GM18870 (cell line): ENCODE measurements around the gene GFOD1.
"Not testable (repeated sequence)": the region's sequence is repeated elsewhere in the genome, so short reads cannot be mapped to it uniquely, and the experiment has no call there.

Experiments used
- ATAC-seq: cut with Tn5 transposase; IDR thresholded peaks from one replicate; pipeline ENCODE4 v1.9.1; 2021; ENCODE audit warnings: moderate library complexity; ENCODE audit not compliant: unreplicated experiment

GFOD1 gene

GRCh38 chr6:13331516-13332348, 155.7 kb downstream of the GFOD1 start:
- no peak for ATAC-seq

DNA sequence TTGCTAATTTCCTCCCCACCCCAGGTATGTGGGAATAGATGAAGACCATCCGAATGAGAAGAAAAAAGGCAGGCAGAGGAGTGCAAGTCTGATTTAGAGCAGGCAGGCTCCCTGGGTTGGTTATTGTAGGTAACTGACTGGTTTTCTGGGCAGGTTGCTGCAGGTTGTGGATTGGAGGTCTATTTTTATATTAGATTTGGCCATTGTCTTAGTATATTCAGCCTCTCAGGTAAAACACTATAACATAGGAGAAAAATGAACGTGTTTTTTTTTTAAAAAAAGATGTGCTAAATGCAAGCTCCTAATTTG, 158.6 kb downstream of the GFOD1 start:
- no peak for ATAC-seq

DNA sequence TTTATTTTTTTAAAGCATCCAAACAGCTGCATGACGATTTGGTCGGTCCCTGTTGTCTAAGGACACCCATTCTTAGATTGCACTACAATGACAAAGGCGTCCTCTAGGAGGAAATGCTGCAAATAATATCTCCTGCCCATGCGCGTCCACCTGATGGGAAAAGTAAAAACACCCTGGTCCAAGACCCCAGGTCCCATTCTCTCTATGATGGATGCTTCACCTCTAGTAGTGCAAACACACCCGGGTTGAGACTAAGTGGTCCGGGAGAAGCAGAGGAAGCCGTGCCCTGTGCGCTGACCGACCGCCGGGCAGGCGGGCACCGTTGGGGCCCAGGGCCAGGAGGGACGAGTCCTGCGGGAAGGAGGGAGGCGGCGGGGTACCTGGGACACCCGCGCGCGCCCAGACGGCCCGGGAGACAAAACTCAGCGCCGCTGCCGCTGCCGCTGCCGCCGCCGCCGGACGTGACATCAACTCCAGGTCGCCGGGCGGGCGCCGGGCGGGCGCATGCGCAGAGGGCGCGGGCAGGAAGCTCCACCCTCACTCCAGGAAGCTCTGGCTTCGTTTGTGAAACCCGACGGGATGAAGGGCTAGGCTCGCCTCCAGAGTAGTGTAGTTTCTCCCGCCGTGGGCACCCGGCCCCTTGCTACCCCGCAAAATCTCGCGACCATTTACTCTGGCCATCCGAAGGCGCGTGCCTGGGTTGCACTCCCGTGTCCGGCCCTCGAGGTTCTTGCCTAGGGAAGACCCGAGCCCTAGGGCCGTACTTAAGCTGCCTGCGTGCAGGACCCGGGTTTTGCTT, 159.1 kb downstream of the GFOD1 start, which contains the start of gene TBC1D7:
TSS of gene TBC1D7 (minus strand) at position 462 of the 799 bp plus-strand sequence. CDS start 1,639 bp downstream, outside the sequence.
- ATAC-seq, result peak; percentile 66

DNA sequence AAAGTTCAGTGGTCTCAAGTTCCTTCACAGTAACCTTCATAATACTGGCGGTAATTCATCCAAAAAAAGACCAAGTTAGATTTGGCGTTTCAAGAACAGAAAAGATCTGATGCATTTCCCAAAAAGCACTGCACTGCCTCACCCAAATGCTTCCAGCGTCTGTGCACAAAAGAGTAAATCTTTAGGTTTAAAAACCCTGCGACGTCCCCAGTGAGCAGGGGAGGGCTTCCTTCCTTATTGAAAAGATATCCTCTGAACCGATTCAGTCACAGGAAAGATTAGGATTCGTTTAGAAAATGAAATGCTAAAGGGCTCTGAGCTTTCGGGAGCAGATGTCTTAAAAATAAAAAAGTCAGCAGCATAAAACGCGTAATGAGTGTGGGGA, 159.7 kb downstream of the GFOD1 start:
- no peak for ATAC-seq

DNA sequence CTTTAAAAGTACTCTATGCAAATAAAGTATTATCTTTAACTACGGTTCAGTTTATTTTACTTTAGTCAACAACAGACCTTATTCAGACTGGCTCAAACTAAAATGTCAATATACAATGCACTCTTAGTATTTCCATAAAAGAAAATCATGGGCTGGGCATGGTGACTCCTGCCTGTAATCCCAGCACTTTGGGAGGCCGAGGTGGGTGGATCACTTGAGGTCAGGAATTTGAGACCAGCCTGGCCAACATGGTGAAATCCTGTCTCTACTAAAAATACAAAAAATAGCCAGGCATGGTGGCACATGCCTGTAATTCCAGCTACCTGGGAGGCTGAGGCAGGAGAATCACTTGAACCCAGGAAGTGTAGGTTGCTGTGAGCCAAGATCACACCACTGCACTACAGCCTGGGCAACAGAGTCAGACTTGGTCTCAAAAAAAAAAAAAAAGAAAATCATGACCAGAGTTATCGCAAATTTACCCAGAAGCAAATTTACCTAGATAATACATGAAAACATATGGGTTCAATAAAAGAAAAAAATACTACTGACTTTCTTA, 161.3 kb downstream of the GFOD1 start:
- ATAC-seq, result not testable (repeated sequence)

DNA sequence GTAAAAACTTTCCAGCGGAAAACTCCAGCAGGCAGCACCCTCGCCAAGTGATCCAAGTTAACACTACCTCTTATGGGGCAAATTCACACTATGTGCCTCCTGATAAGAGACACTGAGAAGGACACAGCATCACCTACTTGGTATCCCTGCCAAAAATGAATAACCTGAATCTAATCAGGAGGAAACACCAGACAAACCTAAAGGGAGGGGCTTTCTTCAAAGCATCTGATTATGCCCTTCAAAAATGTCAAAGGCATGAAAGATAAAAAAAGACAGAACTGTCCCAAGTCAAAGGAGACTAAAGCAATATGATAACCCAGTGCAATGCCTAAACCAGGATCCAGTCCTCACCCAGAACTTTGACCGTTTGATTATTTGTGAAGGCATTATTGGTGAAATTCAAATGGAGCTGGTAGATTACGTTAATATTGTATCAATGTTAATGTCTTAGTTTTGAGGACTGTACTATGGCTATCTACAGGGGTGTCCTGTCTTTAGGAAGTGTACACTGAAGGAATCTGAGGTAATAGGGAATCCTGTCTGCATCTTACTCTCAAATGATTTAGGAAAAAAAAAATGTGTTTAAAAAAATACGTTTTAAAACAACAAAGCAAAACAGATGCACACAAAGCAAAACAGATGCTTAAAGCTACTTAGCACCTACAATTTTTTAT, 167.4 kb downstream of the GFOD1 start:
- ATAC-seq, result no peak

GRCh38 chr6:13318821-13319220, 168.6 kb downstream of the GFOD1 start:
- no peak for ATAC-seq

DNA sequence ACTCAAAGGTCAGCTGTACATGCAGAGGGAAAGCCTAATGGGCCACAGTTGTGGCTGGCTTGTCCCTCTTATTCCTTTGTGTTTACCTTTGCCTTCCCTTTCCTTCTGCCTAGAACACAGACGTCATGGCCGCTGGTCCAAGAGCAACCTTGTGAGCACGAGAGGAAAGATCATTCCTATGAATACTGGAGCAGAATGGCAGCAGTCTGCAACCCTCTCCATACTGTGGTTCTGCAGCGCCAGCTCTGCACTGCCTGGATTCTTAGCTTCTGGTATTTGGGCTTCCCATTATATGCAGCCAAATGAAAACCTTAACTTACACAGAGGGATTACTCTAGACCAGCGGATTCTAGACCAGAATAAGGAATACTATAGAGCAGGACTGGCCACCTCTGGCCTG, 171.5 kb downstream of the GFOD1 start:
- no peak for ATAC-seq

DNA sequence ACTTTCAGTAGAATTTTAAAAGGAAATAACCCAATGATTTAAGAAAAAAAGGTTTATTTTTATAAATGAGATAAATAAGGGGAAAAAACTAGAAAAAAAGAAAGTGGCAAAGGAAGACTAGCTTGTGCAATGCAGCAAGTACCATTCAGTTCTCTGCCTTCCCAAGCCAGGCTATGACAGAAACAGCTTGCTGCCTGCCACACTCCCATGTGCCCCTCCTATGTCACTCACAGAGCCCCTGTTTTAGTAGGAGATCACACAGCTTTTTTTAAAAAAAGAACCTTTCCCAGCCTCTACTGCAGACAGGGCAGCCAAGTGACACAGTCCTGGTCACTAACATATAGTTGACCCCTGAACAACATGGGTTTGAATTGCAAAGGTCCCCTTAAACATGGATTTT, 172.6 kb downstream of the GFOD1 start:
- ATAC-seq, result no peak

- no peak for ATAC-seq
These were observed 176.2 kb downstream of the GFOD1 start for GRCh38 chr6:13311155-13311554.

GRCh38 chr6:13308332-13308731, 179.1 kb downstream of the GFOD1 start:
- no peak for ATAC-seq
